GM12892 (cell line): ENCODE measurements around the gene OR6K2.
"Not testable (repeated sequence)": the region's sequence is repeated elsewhere in the genome, so short reads cannot be mapped to it uniquely, and the experiment has no call there.

Experiments used
- DNase-seq: peaks from one replicate; pipeline ENCODE4 v3.0.0; 2011; ENCODE audit not compliant: insufficient read length
- FAIRE-seq: peaks from 2 replicates; lab custom pipeline; 2011; peaks lifted over from hg19 to GRCh38; lab: Jason Lieb, UNC
- POLR2A ChIP-seq: IDR thresholded peaks from 2 replicates; pipeline ENCODE4 v1.6.1; 2011; ENCODE audit warnings: low read depth, low read length, control low read depth
- POLR2AphosphoS5 ChIP-seq: IDR thresholded peaks from 2 replicates; pipeline ENCODE4 v1.6.1; 2011; ENCODE audit warnings: low read depth, low read length, control low read depth
- TAF1 ChIP-seq: IDR thresholded peaks from 2 replicates; pipeline ENCODE4 v1.6.1; 2011; ENCODE audit warnings: low read depth, mild to moderate bottlenecking, control low read depth, low read length, borderline replicate concordance

OR6K2 gene

GRCh38 chr1:158711098-158711497, 10.6 kb upstream of the OR6K2 start:
- TF ChIP-seq TAF1 (no peak), POLR2AphosphoS5 (no peak)
- FAIRE-seq (no peak), DNase-seq (no peak)

GRCh38 chr1:158706096-158706495, 5.6 kb upstream of the OR6K2 start:
- FAIRE-seq (no peak), DNase-seq (no peak)
- TF ChIP-seq POLR2AphosphoS5 (no peak), POLR2A (no peak), TAF1 (no peak)

GRCh38 chr1:158694596-158694995, 5.9 kb downstream of the OR6K2 start:
- FAIRE-seq, result no peak
- no peak for TF ChIP-seq POLR2A
- TF ChIP-seq TAF1, result no peak
- TF ChIP-seq POLR2AphosphoS5, result no peak
- DNase-seq, result no peak

- no peak for DNase-seq
- FAIRE-seq, result no peak
- TF ChIP-seq TAF1, result no peak
- no peak for TF ChIP-seq POLR2A
- TF ChIP-seq POLR2AphosphoS5, result no peak
These were observed 8.1 kb downstream of the OR6K2 start for GRCh38 chr1:158692356-158692755.

GRCh38 chr1:158691907-158692306, 8.5 kb downstream of the OR6K2 start:
- no peak for FAIRE-seq
- DNase-seq, result no peak
- TF ChIP-seq POLR2AphosphoS5 (no peak), TAF1 (no peak), POLR2A (no peak)

- DNase-seq, FAIRE-seq: not testable (repeated sequence)
These were observed 9.3 kb downstream of the OR6K2 start for GRCh38 chr1:158691149-158691548.

- DNase-seq, result no peak
- FAIRE-seq, result no peak
- TF ChIP-seq POLR2A (no peak), TAF1 (no peak), POLR2AphosphoS5 (no peak)
These were observed 10.6 kb downstream of the OR6K2 start for GRCh38 chr1:158689875-158690274.

- FAIRE-seq, result no peak
- DNase-seq, result no peak
- no peak for TF ChIP-seq POLR2A
- TF ChIP-seq POLR2AphosphoS5, result no peak
- TF ChIP-seq TAF1, result no peak
These were observed 11.3 kb downstream of the OR6K2 start for GRCh38 chr1:158689110-158689509.

- FAIRE-seq, DNase-seq: not testable (repeated sequence)
These were observed 12.1 kb downstream of the OR6K2 start for GRCh38 chr1:158688343-158688742.

- no peak for FAIRE-seq
- TF ChIP-seq POLR2A (no peak), POLR2AphosphoS5 (no peak), TAF1 (no peak)
- DNase-seq, result no peak
These were observed 13.4 kb downstream of the OR6K2 start for GRCh38 chr1:158687037-158687436.

GRCh38 chr1:158686111-158687009, 14.1 kb downstream of the OR6K2 start, which contains the start of gene SPTA1:
Gene SPTA1 (minus strand): TSS chr1:158686715. CDS start chr1:158686517, 198 bp downstream.
- TF ChIP-seq POLR2A, result no peak
- TF ChIP-seq TAF1, result no peak
- DNase-seq (no peak), FAIRE-seq (no peak)

GRCh38 chr1:158685085-158685484, 15.4 kb downstream of the OR6K2 start:
- DNase-seq, result no peak
- FAIRE-seq, result no peak
- TF ChIP-seq TAF1, result no peak
- TF ChIP-seq POLR2A, result no peak
- no peak for TF ChIP-seq POLR2AphosphoS5
